ENCODE results near the gene NAA30. TPM values are rescaled to one million over a fixed set of nuclear protein-coding genes. Genes with fewer than 3 reads are reported as not detected.

The NAA30 gene
- total RNA-seq, 4 donors from 2014 or later, result 11.4 to 16.6 (median 13.1) TPM

DNA sequence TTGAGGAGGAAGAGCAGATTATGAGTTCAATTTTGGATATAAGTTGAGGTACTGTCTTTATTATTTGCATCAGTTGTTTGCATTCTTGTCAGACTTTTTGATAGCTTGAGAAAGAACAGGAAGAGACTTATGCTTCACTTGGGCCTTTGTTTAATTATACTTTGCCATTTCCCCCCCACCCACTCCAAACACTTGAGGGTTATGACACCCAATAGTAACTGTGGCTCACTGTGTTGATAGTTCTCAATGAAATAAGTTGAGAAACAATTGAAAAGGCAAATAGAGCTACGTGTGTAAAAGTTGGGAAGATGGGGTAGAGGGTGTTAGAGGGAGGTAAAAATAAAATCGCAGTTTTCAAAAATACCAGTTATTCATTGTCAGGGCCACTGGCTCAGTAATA, 17.7 kb downstream of the NAA30 start:
- Histone ChIP-seq H3K9me3 (no peaks in the 10 kb centered on the region), H3K4me3 (no peak overlapping the region), H3K36me3 (peaks cover 0 to 20% (median 2%) of the 10 kb centered on the region in 3 donors), H3K27ac (no peak overlapping the region), H3K27me3 (no peaks in the 10 kb centered on the region), H3K4me1 (no peaks in the 10 kb centered on the region)
- WGBS, 2 donors, result 82 to 85% methylated on average over 2 of the region's 2 CpGs
- TF ChIP-seq POLR2A (IDR thresholded peaks at IDR 0.05) (no peak), EP300 (IDR thresholded peaks at IDR 0.05) (no peak)
- TF ChIP-seq, protein P1, sequence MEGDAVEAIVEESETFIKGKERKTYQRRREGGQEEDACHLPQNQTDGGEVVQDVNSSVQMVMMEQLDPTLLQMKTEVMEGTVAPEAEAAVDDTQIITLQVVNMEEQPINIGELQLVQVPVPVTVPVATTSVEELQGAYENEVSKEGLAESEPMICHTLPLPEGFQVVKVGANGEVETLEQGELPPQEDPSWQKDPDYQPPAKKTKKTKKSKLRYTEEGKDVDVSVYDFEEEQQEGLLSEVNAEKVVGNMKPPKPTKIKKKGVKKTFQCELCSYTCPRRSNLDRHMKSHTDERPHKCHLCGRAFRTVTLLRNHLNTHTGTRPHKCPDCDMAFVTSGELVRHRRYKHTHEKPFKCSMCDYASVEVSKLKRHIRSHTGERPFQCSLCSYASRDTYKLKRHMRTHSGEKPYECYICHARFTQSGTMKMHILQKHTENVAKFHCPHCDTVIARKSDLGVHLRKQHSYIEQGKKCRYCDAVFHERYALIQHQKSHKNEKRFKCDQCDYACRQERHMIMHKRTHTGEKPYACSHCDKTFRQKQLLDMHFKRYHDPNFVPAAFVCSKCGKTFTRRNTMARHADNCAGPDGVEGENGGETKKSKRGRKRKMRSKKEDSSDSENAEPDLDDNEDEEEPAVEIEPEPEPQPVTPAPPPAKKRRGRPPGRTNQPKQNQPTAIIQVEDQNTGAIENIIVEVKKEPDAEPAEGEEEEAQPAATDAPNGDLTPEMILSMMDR (IDR thresholded peaks at IDR 0.05), result no peak
- DNase-seq (ENCODE audit: low spot score in 2 of 2), result no peak

DNA sequence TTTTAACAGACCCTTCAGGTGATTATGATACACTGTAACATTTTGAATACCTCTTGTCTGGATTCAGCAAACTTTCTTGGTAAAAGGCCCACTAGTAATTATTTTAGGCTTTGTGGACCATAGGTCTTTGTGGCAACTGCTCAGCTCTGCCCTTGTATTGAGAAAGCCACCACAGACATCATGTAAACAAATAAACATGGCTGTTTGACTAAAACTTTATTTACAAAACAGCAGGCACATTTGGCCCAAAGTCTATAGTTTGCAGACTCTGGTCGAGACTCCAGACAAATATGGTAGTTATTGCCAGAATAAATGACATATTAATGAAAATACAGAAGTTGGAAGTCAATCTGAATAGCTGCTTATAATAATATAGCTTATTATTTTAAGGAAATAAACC, 18.2 kb downstream of the NAA30 start:
- no peaks in the 10 kb centered on the region for H3K27me3 ChIP-seq
- 40% methylated on average over 1 of the region's 1 CpG for WGBS, 2 donors

DNA sequence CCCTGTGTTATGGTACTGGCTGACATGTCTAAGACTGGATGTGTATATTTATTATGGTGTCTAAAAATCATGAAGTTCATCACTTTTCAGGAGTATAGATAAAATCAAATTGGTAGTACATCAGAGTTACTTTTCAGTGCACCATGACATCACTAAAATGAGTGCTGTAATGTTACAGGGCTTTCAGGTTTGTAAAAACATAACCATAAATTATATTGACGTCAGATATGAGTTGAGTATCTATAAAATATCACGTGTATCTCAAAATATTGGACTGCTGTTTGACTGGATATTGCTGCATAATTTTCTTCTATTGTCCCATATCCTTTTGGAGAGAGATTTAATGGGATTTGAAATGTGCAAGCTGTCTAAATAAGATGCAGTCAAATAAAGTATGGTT, 22.0 kb downstream of the NAA30 start:
- WGBS, 2 donors, result 64 to 68% methylated on average over 2 of the region's 2 CpGs
- no peak overlapping the region for H3K27ac ChIP-seq
- no peak overlapping the region for H3K4me3 ChIP-seq
- H3K9me3 ChIP-seq, result no peaks in the 10 kb centered on the region
- DNase-seq (ENCODE audit: low spot score in 2 of 2), result no peak
- peaks cover 0 to 7% (median 0%) of the 10 kb centered on the region in 3 donors for H3K36me3 ChIP-seq
- TF ChIP-seq POLR2A (IDR thresholded peaks at IDR 0.05), result no peak
- TF ChIP-seq EP300 (IDR thresholded peaks at IDR 0.05), result no peak
- TF ChIP-seq, protein P1 (IDR thresholded peaks at IDR 0.05), result no peak
- H3K27me3 ChIP-seq, result no peaks in the 10 kb centered on the region
- no peaks in the 10 kb centered on the region for H3K4me1 ChIP-seq

More for the DNA sequence above, 18.2 kb downstream of the NAA30 start:
- H3K9me3 ChIP-seq, result no peaks in the 10 kb centered on the region
- H3K27ac ChIP-seq, result no peak overlapping the region
- H3K36me3 ChIP-seq, result peaks cover 0 to 20% (median 2%) of the 10 kb centered on the region in 3 donors
- DNase-seq (ENCODE audit: low spot score in 2 of 2), result no peak
- H3K4me1 ChIP-seq, result no peaks in the 10 kb centered on the region
- H3K4me3 ChIP-seq, result no peak overlapping the region
- TF ChIP-seq POLR2A (IDR thresholded peaks at IDR 0.05), result no peak

DNA sequence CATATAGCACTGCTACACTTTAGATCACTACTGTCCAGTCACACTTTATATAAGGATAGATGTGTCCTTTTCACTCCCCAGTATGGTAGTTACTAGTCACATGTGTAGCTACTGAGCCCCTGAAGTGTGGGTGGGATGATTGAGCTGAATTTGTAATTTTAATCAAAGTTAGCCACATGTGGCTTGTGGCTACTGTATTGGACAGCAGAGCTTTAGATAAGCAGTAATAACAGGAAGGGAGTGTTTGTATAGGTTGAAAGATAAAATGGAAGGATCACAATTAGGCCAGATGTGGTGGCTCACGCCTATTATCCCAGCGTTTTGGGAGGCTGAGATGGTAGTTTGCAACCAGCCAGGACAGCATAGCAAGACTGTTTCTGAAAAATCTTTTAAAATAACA, 23.5 kb downstream of the NAA30 start:
- H3K27ac ChIP-seq, result no peak overlapping the region
- no peak overlapping the region for H3K4me3 ChIP-seq
- H3K9me3 ChIP-seq, result no peaks in the 10 kb centered on the region
- peaks cover 0 to 7% (median 0%) of the 10 kb centered on the region in 3 donors for H3K36me3 ChIP-seq
- H3K27me3 ChIP-seq, result no peaks in the 10 kb centered on the region
- no peak for TF ChIP-seq EP300 (IDR thresholded peaks at IDR 0.05)
- H3K4me1 ChIP-seq, result no peaks in the 10 kb centered on the region
- DNase-seq (ENCODE audit: low spot score in 2 of 2), result no peak
- 89 to 93% methylated on average over 2 of the region's 2 CpGs for WGBS, 2 donors

DNA sequence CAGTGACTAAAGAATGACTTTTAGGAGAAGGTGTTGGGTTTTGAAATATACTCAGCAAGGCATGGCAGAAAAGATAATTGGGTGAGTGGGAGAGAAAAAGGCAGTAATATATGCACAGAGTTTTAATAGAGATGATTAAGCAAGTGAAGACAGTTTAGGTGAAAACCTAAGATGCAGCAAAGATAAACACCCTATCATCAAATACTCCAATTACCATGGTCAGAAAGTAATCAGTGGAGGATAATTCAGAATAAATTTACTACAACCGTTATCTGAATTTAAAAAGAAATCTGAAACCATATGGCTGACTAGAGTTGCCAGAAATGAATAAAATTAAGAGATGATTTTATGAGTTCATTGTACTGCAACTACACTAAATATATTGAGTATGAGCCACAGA, 26.8 kb downstream of the NAA30 start:
- Histone ChIP-seq H3K4me3 (no peak overlapping the region), H3K4me1 (no peaks in the 10 kb centered on the region), H3K9me3 (no peaks in the 10 kb centered on the region), H3K36me3 (no peaks in the 10 kb centered on the region), H3K27ac (no peak overlapping the region), H3K27me3 (no peaks in the 10 kb centered on the region)
- no peak for DNase-seq (ENCODE audit: low spot score in 2 of 2)
- 75 to 76% methylated on average over 1 of the region's 1 CpG for WGBS, 2 donors
- TF ChIP-seq POLR2A (IDR thresholded peaks at IDR 0.05), result no peak

DNA sequence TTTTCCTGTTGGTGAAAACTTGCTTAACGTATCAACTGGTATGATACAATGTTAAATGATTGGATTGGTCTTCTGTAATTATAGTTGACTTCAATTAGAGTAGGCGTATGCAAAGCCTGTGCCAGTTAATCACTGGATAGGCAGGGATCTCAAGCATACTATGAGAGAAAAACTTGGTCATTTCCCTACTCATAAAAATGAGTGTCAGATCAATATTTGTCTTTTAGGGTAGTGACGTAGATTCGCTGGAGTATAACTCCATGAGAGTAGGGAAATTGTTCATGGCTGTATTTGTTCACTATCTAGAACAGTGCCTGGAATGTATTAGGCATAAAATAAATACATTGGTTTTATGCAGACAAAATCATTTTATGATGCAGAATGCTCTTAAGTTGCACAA, 28.6 kb downstream of the NAA30 start:
- H3K27me3 ChIP-seq, result no peaks in the 10 kb centered on the region
- H3K4me3 ChIP-seq, result no peak overlapping the region
- no peaks in the 10 kb centered on the region for H3K9me3 ChIP-seq
- 90 to 94% methylated on average over 4 of the region's 4 CpGs for WGBS, 2 donors
- H3K27ac ChIP-seq, result no peak overlapping the region
- H3K36me3 ChIP-seq, result no peaks in the 10 kb centered on the region
- no peak for TF ChIP-seq EP300 (IDR thresholded peaks at IDR 0.05)
- DNase-seq (ENCODE audit: low spot score in 2 of 2), result no peak
- H3K4me1 ChIP-seq, result no peaks in the 10 kb centered on the region

DNA sequence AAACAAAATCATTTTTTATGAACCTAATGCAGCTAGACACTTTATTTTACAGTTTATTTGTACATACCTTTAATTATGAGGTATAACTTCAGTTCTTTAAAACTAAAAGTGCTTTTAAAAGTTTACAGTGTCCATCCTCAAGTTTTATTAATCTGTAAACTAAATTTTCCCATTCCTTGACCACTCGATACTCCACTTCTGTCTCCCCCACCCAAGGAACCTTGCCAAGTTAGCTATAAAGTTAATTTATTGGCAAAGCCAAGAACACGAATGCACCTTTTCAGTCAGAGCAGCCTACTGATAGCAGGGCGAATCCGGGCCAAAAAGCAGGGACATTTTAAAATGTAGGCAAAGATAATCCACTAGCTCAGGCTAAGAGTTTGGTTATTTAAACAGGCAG, 29.6 kb downstream of the NAA30 start:
- no peak for DNase-seq (ENCODE audit: low spot score in 2 of 2)
- Histone ChIP-seq H3K36me3 (no peaks in the 10 kb centered on the region), H3K27me3 (no peaks in the 10 kb centered on the region), H3K9me3 (no peaks in the 10 kb centered on the region), H3K4me3 (no peak overlapping the region), H3K27ac (no peak overlapping the region), H3K4me1 (no peaks in the 10 kb centered on the region)
- TF ChIP-seq, protein P1 (IDR thresholded peaks at IDR 0.05), result no peak
- WGBS, 2 donors, result 61 to 62% methylated on average over 4 of the region's 4 CpGs

Measured in tibial nerve (tissue), 4 donors.